Erythroblast (primary cell): Measurements from ENCODE around the gene INPP5K.

Experiments
- GATA1 ChIP-seq: IDR thresholded peaks from 2 replicates; pipeline ENCODE4 v1.6.1; 2011; ENCODE audit warnings: low read depth, mild to moderate bottlenecking, control low read depth, low read length, moderate library complexity
- POLR2A ChIP-seq: IDR thresholded peaks from 2 replicates; pipeline ENCODE4 v1.6.1; 2011; ENCODE audit warnings: mild to moderate bottlenecking, low read length

GRCh38 chr17:1498869-1499268, 17.5 kb downstream of the INPP5K start:
- no peak for TF ChIP-seq POLR2A
- no peak for TF ChIP-seq GATA1
